HepG2 (cell line): ENCODE measurements around the gene USP12. TPM values are rescaled to one million over a fixed set of nuclear protein-coding genes. Genes with fewer than 3 reads are reported as not detected.

ENCODE experiments used
- ARID4A ChIP-seq: sonication (generic); formaldehyde crosslinking; IDR thresholded peaks from 2 replicates; pipeline ENCODE4 v1.5.0; 2020; ENCODE audit warnings: mild to moderate bottlenecking, missing genetic modification reagents, borderline replicate concordance
- ARID5B ChIP-seq: IDR thresholded peaks from 2 replicates; pipeline ENCODE4 v1.4.0; 2020; ENCODE audit warnings: mild to moderate bottlenecking, missing genetic modification reagents
- GABPB1 ChIP-seq: IDR thresholded peaks from 2 replicates; pipeline ENCODE4 v1.6.1; 2016; ENCODE audit warnings: mild to moderate bottlenecking, missing genetic modification reagents, moderate library complexity, missing compliant biosample characterization
- GATAD2A ChIP-seq: IDR thresholded peaks from 2 replicates; pipeline ENCODE4 v1.6.1; 2016
- HOXA3 ChIP-seq: sonication (generic); formaldehyde crosslinking; IDR thresholded peaks from 2 replicates; pipeline ENCODE4 v1.5.0; 2020; ENCODE audit warnings: missing genetic modification reagents
- JDP2 ChIP-seq: sonication (generic); formaldehyde crosslinking; IDR thresholded peaks from 2 replicates; pipeline ENCODE4 v1.8.1; 2022; ENCODE audit warnings: missing genetic modification reagents, borderline replicate concordance
- MATR3 ChIP-seq: sonication (generic); formaldehyde crosslinking; IDR thresholded peaks from 2 replicates; pipeline ENCODE4 v1.4.0; 2020; ENCODE audit warnings: missing genetic modification reagents
- NFE2L1 ChIP-seq: sonication (generic); formaldehyde crosslinking; IDR thresholded peaks from 2 replicates; pipeline ENCODE4 v1.4.0; 2020; ENCODE audit warnings: missing genetic modification reagents, mild to moderate bottlenecking, borderline replicate concordance
- PBX2 ChIP-seq: IDR thresholded peaks from 2 replicates; pipeline ENCODE4 v1.6.1; 2016; ENCODE audit warnings: control low read depth
- REPIN1 ChIP-seq: sonication (generic); formaldehyde crosslinking; IDR thresholded peaks from 2 replicates; pipeline ENCODE4 v1.8.0; 2022; ENCODE audit warnings: missing genetic modification reagents, low read depth, mild to moderate bottlenecking, borderline replicate concordance
- TEAD3 ChIP-seq: optimal IDR thresholded peaks from 2 replicates; pipeline ENCODE3; 2016; ENCODE audit warnings: borderline replicate concordance
- XRCC5 ChIP-seq: fragments of 200-400 bp; formaldehyde crosslinking; optimal IDR thresholded peaks from 2 replicates; pipeline ENCODE3; 2017; ENCODE audit warnings: mild to moderate bottlenecking, low read length
- ZNF512B ChIP-seq: sonication (generic); formaldehyde crosslinking; IDR thresholded peaks from 2 replicates; pipeline ENCODE4 v1.5.1; 2020; ENCODE audit warnings: missing genetic modification reagents, mild to moderate bottlenecking, borderline replicate concordance
- ZNF543 ChIP-seq: sonication (generic); formaldehyde crosslinking; IDR thresholded peaks from 2 replicates; pipeline ENCODE4 v1.4.0; 2020; ENCODE audit warnings: mild to moderate bottlenecking, missing genetic modification reagents
- ZNF639 ChIP-seq: conservative IDR thresholded peaks from 2 replicates; pipeline ENCODE4 v1.6.1; 2018; ENCODE audit warnings: missing genetic modification reagents
- polyA plus RNA-seq, 8 experiments: library from polyadenylated mRNA; depleted of rRNA in 3 of 8; stranded (reverse) in 7 of 8; unstranded in 1 of 8; fragments of >200 nt; fragmentation: Illumina TruSeq in 4 of 8; extraction: Trizol in 4 of 8; gene quantifications; 2 replicates each; pipeline versions ENCODE4 v1.2.1 to v1.2.3, GENCODE V29; 2011 to 2016; ENCODE audit warnings: low read depth in 4 of 8, missing spikeins in 1 of 8, mixed read lengths in 1 of 8; ENCODE audit not compliant: insufficient read depth in 1 of 8
- total RNA-seq, 5 experiments: library from RNA; depleted of rRNA; stranded (reverse); fragments of >200 nt; fragmentation: Illumina TruSeq; extraction: Trizol; gene quantifications; 2 replicates each; pipeline ENCODE4 v1.2.3, GENCODE V29; 2016; ENCODE audit warnings: low read depth in 1 of 5

Gene USP12
- total and polyA plus RNA-seq, 2 of the 13 experiments (the other 11 are each of a cell fraction or from before 2014, with no cell fraction given), result 9.8 to 19.5 TPM

- TF ChIP-seq PBX2, result no peak
- no peak for TF ChIP-seq NFE2L1 (CRISPR knock-in tag)
- TF ChIP-seq HOXA3 (CRISPR knock-in tag), result peak; percentile 67
- TF ChIP-seq ARID4A, result peak; percentile 60; the same call in 1 of the 2 replicates
- peak; percentile 47; the same call in 1 of the 2 replicates for TF ChIP-seq GATAD2A
- 0 out of 2 replicates have a peak, but pooled peaks have one; percentile 58 for TF ChIP-seq ZNF512B
- TF ChIP-seq GABPB1 (CRISPR knock-in tag), result peak; percentile 68; the same call in 1 of the 2 replicates
- TF ChIP-seq REPIN1 (CRISPR knock-in tag), result no peak; the same call in 1 of the 2 replicates
- no peak for TF ChIP-seq ZNF543 (CRISPR knock-in tag)
- peak; percentile 19; the same call in 1 of the 2 replicates for TF ChIP-seq ZNF639 (CRISPR knock-in tag)
- TF ChIP-seq ARID5B (CRISPR knock-in tag), result peak; percentile 40; the same call in 1 of the 2 replicates
- peak; percentile 70 for TF ChIP-seq XRCC5
- no peak; the same call in 1 of the 2 replicates for TF ChIP-seq JDP2
- no peak for TF ChIP-seq TEAD3
- no peak for TF ChIP-seq MATR3 (CRISPR knock-in tag)
Observed at GRCh38 chr13:27171827-27172494, 350 bp upstream of the USP12 start (continued).
